Lower lobe of right lung (tissue), 2 donors: ENCODE results near the gene GMPPB. TPM values are rescaled to one million over a fixed set of nuclear protein-coding genes. Genes with fewer than 3 reads are reported as not detected.

Experiments used
- ATAC-seq, 2 donors: fragments of 200-7000 bp; cut with Tn5 transposase; one replicate each; pipeline ENCODE4 v1.9.1; 2020 to 2022; ENCODE audit warnings: mild to moderate bottlenecking in 2 of 2, moderate library complexity in 2 of 2
- DNase-seq: peaks from one replicate; pipeline ENCODE4 v3.0.0-alpha.2; 2020
- H3K27ac ChIP-seq: fragments of 200-600 bp; one replicate; pipeline ENCODE4 v1.8.0; 2022
- H3K27me3 ChIP-seq: fragments of 200-600 bp; one replicate; pipeline ENCODE4 v1.8.0; 2022; ENCODE audit warnings: low read depth
- H3K36me3 ChIP-seq: fragments of 200-600 bp; one replicate; pipeline ENCODE4 v1.8.0; 2022; ENCODE audit warnings: mild to moderate bottlenecking
- H3K4me1 ChIP-seq: fragments of 200-600 bp; one replicate; pipeline ENCODE4 v1.8.0; 2022
- H3K4me3 ChIP-seq: fragments of 200-600 bp; one replicate; pipeline ENCODE4 v1.8.0; 2022; ENCODE audit warnings: mild to moderate bottlenecking
- H3K9me3 ChIP-seq: fragments of 200-600 bp; one replicate; pipeline ENCODE4 v1.8.0; 2022
- CTCF ChIP-seq: fragments of 200-600 bp; IDR thresholded peaks from one replicate; pipeline ENCODE4 v1.8.0; 2022; ENCODE audit warnings: antibody characterized with exemption, mild to moderate bottlenecking
- intact Hi-C: fragments of 100-400 bp; cut with DNase I; formaldehyde crosslinking; loops from one replicate; pipeline ENCODE4 v1.11.0; 2022
- total RNA-seq: library from RNA; stranded (reverse); fragmentation: NEBNext Ultra II Directional; extraction: Animal tissue kit (Norgen Biotek cat#: 25700); gene quantifications from one replicate; pipeline ENCODE4 v1.2.1, GENCODE V29; 2021
- donor health status: DM: no; HTN: yes; CAD: no; lungs with severe emphysema.

GMPPB gene
- total RNA-seq, 1 donor from 2014 or later: 27.3 TPM

GRCh38 chr3:49683162-49683561, 40.6 kb downstream of the GMPPB start:
- H3K4me1 ChIP-seq: peaks cover 4% of the 10 kb centered on the region
- H3K36me3 ChIP-seq: peaks cover 58% of the 10 kb centered on the region
- H3K27ac ChIP-seq: no peak overlapping the region
- H3K4me3 ChIP-seq: no peak overlapping the region
- DNase-seq (no peak), ATAC-seq (no peak)
- intact Hi-C loops: no loop called here
- H3K27me3 ChIP-seq: peaks cover 4% of the 10 kb centered on the region
- no peaks in the 10 kb centered on the region for H3K9me3 ChIP-seq
- no peak for TF ChIP-seq CTCF

GRCh38 chr3:49681543-49681942, 42.2 kb downstream of the GMPPB start:
- Histone ChIP-seq H3K27me3 (no peaks in the 10 kb centered on the region), H3K4me1 (peaks cover 4% of the 10 kb centered on the region), H3K36me3 (peaks cover 75% of the 10 kb centered on the region), H3K27ac (no peak overlapping the region), H3K9me3 (no peaks in the 10 kb centered on the region), H3K4me3 (no peak overlapping the region)
- TF ChIP-seq CTCF: no peak
- ATAC-seq (no peak), DNase-seq (no peak)
- intact Hi-C loops: no loop called here

GRCh38 chr3:49681232-49681522, 42.6 kb downstream of the GMPPB start:
- intact Hi-C loops: no loop called here
- Histone ChIP-seq H3K9me3 (no peaks in the 10 kb centered on the region), H3K27me3 (no peaks in the 10 kb centered on the region), H3K4me1 (peaks cover 4% of the 10 kb centered on the region), H3K36me3 (peaks cover 78% of the 10 kb centered on the region), H3K4me3 (no peak overlapping the region), H3K27ac (no peak overlapping the region)
- DNase-seq (no peak), ATAC-seq (no peak)
- TF ChIP-seq CTCF: no peak

- Histone ChIP-seq H3K27me3 (no peaks in the 10 kb centered on the region), H3K4me3 (no peak overlapping the region), H3K9me3 (no peaks in the 10 kb centered on the region), H3K36me3 (peaks cover 83% of the 10 kb centered on the region), H3K4me1 (peaks cover under 1% of the 10 kb centered on the region), H3K27ac (no peak overlapping the region)
- ATAC-seq: no peak
- DNase-seq: no peak
- TF ChIP-seq CTCF: no peak
- intact Hi-C loops: no loop called here
Observed at GRCh38 chr3:49680493-49681231, 43.1 kb downstream of the GMPPB start.

- Histone ChIP-seq H3K27ac (no peak overlapping the region), H3K4me3 (no peak overlapping the region), H3K9me3 (no peaks in the 10 kb centered on the region), H3K36me3 (peaks cover 55% of the 10 kb centered on the region), H3K4me1 (peaks cover 13% of the 10 kb centered on the region), H3K27me3 (no peaks in the 10 kb centered on the region)
- intact Hi-C loops: no loop called here
- DNase-seq (no peak), ATAC-seq (no peak)
- no peak for TF ChIP-seq CTCF
Observed at GRCh38 chr3:49675912-49676311, 47.8 kb downstream of the GMPPB start.
